ENCODE data around the gene STK11.

The STK11 gene

DNA sequence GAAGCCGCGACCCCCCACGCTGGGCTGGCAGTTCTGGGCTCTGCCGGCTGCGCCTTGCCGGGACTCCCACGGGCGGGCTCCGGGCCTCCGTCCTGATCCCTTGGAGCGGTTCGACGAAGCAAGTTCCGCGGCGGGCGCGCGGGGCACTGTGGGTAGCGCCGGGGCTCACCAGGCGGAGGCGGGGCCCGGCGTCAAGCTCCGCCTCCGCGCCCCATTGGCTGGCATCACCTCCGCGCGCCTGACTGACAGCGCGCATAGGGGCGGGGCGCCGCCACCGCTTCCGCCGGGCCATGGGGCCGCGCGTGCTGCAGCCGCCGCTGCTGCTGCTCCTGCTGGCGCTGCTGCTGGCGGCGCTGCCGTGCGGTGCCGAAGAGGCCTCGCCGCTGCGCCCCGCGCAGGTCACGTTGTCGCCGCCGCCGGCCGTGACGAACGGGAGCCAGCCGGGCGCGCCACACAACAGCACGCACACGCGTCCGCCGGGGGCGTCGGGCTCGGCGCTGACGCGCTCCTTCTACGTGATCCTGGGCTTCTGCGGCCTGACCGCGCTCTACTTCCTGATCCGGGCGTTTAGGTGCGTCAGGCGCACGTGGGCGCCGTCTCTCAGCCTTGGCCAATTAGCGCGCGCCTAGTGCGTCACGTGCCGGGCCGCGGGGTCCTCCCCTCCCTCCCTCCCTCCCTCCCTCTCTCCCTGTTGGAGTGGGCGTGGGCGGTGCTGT is 69.8 kb downstream of the STK11 start, which contains the start of gene FAM174C:
Gene FAM174C, plus strand, starts transcription at position 271 of the 716 bp plus-strand sequence. Its CDS starts 20 bp downstream, at position 291.
- peak within 1 kb of the TSS; percentile 100 for H3K27ac ChIP-seq (replicated peaks)
- no peaks in the 10 kb centered on the region for H3K27me3 ChIP-seq (ENCODE audit: insufficient read depth, poor library complexity, severe bottlenecking)
- TF ChIP-seq GABPA (IDR thresholded peaks at IDR 0.05; ENCODE audit: low read depth) (no peak), POLR2AphosphoS5 (IDR thresholded peaks at IDR 0.05; ENCODE audit: low read depth) (peak; percentile 66)
- H3K4me3 ChIP-seq (replicated peaks; ENCODE audit: insufficient read depth, low read length): peak within 1 kb of the TSS; percentile 74
- DNase-seq (ENCODE audit: low read depth in 1 of 2, low spot score in 1 of 2): peak; percentile 96 to 98

DNA sequence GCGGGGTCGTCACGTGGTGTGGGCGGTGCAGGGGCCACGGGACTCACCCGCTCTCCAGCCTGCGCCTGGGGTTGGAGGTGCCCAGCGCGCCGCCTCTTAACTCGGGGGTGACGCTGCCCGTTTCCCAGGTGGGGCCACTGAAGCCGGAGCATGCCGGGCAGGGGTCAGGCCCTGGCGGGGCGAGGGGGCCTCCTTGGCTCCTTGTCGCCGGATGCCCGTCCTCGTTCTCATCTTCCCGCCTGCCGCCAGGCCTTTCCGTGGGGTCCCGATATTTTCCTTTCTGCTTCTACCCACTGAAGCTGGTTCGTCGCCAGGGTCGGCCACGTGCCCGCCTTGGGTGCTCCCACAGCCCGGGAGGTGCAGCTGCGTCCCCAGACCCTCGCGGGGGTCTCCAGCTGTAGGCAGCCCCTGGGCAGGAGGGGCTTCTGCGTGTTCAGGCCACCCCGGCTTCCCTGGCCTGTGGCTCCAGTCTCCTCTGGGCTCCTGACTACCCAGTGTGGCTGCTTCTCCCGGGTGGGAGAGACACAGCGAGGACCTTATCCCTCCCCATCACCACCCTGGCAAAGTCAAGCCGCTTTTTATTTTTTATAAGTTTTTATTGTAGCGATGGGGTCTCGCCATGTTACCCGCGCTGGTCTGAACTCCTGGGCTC is 70.5 kb downstream of the STK11 start:
- H3K27ac ChIP-seq (replicated peaks): peak overlapping the region; percentile 89
- H3K27me3 ChIP-seq (ENCODE audit: insufficient read depth, poor library complexity, severe bottlenecking): no peaks in the 10 kb centered on the region
- TF ChIP-seq POLR2AphosphoS5 (IDR thresholded peaks at IDR 0.05; ENCODE audit: low read depth) (no peak), GABPA (IDR thresholded peaks at IDR 0.05; ENCODE audit: low read depth) (no peak), SPI1 (IDR thresholded peaks at IDR 0.05; ENCODE audit: borderline replicate concordance, low read depth) (no peak)
- TF ChIP-seq, protein P1, sequence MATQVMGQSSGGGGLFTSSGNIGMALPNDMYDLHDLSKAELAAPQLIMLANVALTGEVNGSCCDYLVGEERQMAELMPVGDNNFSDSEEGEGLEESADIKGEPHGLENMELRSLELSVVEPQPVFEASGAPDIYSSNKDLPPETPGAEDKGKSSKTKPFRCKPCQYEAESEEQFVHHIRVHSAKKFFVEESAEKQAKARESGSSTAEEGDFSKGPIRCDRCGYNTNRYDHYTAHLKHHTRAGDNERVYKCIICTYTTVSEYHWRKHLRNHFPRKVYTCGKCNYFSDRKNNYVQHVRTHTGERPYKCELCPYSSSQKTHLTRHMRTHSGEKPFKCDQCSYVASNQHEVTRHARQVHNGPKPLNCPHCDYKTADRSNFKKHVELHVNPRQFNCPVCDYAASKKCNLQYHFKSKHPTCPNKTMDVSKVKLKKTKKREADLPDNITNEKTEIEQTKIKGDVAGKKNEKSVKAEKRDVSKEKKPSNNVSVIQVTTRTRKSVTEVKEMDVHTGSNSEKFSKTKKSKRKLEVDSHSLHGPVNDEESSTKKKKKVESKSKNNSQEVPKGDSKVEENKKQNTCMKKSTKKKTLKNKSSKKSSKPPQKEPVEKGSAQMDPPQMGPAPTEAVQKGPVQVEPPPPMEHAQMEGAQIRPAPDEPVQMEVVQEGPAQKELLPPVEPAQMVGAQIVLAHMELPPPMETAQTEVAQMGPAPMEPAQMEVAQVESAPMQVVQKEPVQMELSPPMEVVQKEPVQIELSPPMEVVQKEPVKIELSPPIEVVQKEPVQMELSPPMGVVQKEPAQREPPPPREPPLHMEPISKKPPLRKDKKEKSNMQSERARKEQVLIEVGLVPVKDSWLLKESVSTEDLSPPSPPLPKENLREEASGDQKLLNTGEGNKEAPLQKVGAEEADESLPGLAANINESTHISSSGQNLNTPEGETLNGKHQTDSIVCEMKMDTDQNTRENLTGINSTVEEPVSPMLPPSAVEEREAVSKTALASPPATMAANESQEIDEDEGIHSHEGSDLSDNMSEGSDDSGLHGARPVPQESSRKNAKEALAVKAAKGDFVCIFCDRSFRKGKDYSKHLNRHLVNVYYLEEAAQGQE (IDR thresholded peaks at IDR 0.05; ENCODE audit: insufficient replicate concordance, low read depth): no peak
- TF ChIP-seq, protein P2, sequence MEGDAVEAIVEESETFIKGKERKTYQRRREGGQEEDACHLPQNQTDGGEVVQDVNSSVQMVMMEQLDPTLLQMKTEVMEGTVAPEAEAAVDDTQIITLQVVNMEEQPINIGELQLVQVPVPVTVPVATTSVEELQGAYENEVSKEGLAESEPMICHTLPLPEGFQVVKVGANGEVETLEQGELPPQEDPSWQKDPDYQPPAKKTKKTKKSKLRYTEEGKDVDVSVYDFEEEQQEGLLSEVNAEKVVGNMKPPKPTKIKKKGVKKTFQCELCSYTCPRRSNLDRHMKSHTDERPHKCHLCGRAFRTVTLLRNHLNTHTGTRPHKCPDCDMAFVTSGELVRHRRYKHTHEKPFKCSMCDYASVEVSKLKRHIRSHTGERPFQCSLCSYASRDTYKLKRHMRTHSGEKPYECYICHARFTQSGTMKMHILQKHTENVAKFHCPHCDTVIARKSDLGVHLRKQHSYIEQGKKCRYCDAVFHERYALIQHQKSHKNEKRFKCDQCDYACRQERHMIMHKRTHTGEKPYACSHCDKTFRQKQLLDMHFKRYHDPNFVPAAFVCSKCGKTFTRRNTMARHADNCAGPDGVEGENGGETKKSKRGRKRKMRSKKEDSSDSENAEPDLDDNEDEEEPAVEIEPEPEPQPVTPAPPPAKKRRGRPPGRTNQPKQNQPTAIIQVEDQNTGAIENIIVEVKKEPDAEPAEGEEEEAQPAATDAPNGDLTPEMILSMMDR (IDR thresholded peaks at IDR 0.05; ENCODE audit: insufficient read depth, low read length): no peak
- H3K4me3 ChIP-seq (replicated peaks; ENCODE audit: insufficient read depth, low read length): peak overlapping the region; percentile 74
- DNase-seq (ENCODE audit: low read depth in 1 of 2, low spot score in 1 of 2): no peak

DNA sequence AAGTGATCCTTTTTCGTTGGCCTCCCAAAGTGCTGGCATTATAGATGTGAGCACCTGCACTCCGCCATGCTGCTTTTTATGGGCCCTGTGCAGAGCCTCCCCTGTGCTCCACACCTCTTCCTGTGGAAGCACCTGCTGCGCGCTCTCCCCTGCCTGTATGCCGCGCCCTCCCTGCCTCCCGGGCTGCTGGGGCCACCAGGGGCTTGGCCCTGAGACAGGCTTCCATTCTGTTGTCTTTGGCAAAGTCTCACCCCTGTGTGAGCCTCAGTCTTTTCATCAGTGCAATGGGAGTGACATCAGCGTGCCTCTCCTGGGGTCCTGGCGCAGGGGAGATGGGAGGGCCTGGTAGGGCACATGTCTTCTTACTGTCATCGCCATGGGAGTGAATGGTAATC is 71.0 kb downstream of the STK11 start:
- Histone ChIP-seq H3K4me3 (replicated peaks; ENCODE audit: insufficient read depth, low read length) (peak overlapping the region; percentile 74), H3K27me3 (ENCODE audit: insufficient read depth, poor library complexity, severe bottlenecking) (no peaks in the 10 kb centered on the region), H3K27ac (replicated peaks) (peak overlapping the region; percentile 89)
- TF ChIP-seq, protein P2 (IDR thresholded peaks at IDR 0.05; ENCODE audit: insufficient read depth, low read length): no peak
- 0 out of 2 replicates have a peak, but pooled peaks have one; percentile 12 for TF ChIP-seq POLR2AphosphoS5 (IDR thresholded peaks at IDR 0.05; ENCODE audit: low read depth)
- no peak for DNase-seq (ENCODE audit: low read depth in 1 of 2, low spot score in 1 of 2)

DNA sequence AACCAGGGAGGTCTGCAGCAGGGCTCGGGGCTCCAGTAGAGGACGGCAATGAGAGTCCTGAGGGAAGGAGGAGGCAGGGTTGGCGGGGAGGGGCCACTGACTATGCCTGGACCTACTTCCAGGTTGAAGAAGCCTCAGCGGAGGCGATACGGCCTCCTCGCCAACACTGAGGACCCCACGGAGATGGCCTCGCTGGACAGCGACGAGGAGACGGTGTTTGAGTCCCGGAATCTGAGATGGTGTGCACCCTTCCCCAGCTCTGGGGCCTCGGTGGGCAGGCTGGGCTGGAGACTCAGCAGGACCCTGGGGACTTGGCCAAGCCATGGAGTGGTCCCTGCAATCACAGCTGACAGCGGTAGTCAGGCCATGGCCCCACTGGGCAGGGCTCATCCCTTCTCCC is 71.5 kb downstream of the STK11 start:
- TF ChIP-seq GABPA (IDR thresholded peaks at IDR 0.05; ENCODE audit: low read depth) (no peak), SPI1 (IDR thresholded peaks at IDR 0.05; ENCODE audit: borderline replicate concordance, low read depth) (no peak), POLR2AphosphoS5 (IDR thresholded peaks at IDR 0.05; ENCODE audit: low read depth) (no peak)
- TF ChIP-seq, protein P2 (IDR thresholded peaks at IDR 0.05; ENCODE audit: insufficient read depth, low read length): no peak
- no peak for DNase-seq (ENCODE audit: low read depth in 1 of 2, low spot score in 1 of 2)
- H3K27ac ChIP-seq (replicated peaks): no peak overlapping the region
- no peak overlapping the region for H3K4me3 ChIP-seq (replicated peaks; ENCODE audit: insufficient read depth, low read length)
- H3K27me3 ChIP-seq (ENCODE audit: insufficient read depth, poor library complexity, severe bottlenecking): no peaks in the 10 kb centered on the region

All from HL-60 (cell line).